HL-60 (cell line): ENCODE results near the gene PSMD12.

Source experiments
- GABPA ChIP-seq: IDR thresholded peaks from 2 replicates; pipeline ENCODE4 v1.6.1; 2012; ENCODE audit warnings: low read depth
- POLR2AphosphoS5 ChIP-seq: IDR thresholded peaks from 2 replicates; pipeline ENCODE4 v1.6.1; 2012; ENCODE audit warnings: low read depth
- SPI1 ChIP-seq: IDR thresholded peaks from 2 replicates; pipeline ENCODE4 v1.6.1; 2012; ENCODE audit warnings: low read depth, mild to moderate bottlenecking, borderline replicate concordance
- TF ChIP-seq, protein P1 (sequence below): IDR thresholded peaks from one replicate; pipeline ENCODE4 v1.5.1; 2011; ENCODE audit warnings: low read length, control low read depth, inconsistent platforms; ENCODE audit not compliant: insufficient read depth
- TF ChIP-seq, protein P2 (sequence below): IDR thresholded peaks from 2 replicates; pipeline ENCODE4 v1.6.1; 2012; ENCODE audit warnings: low read depth; ENCODE audit not compliant: insufficient replicate concordance

GRCh38 chr17:67362173-67362572 lies 4.2 kb downstream of the PSMD12 start:
- TF ChIP-seq, protein P1, sequence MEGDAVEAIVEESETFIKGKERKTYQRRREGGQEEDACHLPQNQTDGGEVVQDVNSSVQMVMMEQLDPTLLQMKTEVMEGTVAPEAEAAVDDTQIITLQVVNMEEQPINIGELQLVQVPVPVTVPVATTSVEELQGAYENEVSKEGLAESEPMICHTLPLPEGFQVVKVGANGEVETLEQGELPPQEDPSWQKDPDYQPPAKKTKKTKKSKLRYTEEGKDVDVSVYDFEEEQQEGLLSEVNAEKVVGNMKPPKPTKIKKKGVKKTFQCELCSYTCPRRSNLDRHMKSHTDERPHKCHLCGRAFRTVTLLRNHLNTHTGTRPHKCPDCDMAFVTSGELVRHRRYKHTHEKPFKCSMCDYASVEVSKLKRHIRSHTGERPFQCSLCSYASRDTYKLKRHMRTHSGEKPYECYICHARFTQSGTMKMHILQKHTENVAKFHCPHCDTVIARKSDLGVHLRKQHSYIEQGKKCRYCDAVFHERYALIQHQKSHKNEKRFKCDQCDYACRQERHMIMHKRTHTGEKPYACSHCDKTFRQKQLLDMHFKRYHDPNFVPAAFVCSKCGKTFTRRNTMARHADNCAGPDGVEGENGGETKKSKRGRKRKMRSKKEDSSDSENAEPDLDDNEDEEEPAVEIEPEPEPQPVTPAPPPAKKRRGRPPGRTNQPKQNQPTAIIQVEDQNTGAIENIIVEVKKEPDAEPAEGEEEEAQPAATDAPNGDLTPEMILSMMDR = no peak
- TF ChIP-seq, protein P2, sequence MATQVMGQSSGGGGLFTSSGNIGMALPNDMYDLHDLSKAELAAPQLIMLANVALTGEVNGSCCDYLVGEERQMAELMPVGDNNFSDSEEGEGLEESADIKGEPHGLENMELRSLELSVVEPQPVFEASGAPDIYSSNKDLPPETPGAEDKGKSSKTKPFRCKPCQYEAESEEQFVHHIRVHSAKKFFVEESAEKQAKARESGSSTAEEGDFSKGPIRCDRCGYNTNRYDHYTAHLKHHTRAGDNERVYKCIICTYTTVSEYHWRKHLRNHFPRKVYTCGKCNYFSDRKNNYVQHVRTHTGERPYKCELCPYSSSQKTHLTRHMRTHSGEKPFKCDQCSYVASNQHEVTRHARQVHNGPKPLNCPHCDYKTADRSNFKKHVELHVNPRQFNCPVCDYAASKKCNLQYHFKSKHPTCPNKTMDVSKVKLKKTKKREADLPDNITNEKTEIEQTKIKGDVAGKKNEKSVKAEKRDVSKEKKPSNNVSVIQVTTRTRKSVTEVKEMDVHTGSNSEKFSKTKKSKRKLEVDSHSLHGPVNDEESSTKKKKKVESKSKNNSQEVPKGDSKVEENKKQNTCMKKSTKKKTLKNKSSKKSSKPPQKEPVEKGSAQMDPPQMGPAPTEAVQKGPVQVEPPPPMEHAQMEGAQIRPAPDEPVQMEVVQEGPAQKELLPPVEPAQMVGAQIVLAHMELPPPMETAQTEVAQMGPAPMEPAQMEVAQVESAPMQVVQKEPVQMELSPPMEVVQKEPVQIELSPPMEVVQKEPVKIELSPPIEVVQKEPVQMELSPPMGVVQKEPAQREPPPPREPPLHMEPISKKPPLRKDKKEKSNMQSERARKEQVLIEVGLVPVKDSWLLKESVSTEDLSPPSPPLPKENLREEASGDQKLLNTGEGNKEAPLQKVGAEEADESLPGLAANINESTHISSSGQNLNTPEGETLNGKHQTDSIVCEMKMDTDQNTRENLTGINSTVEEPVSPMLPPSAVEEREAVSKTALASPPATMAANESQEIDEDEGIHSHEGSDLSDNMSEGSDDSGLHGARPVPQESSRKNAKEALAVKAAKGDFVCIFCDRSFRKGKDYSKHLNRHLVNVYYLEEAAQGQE = no peak
- TF ChIP-seq POLR2AphosphoS5 = no peak
- TF ChIP-seq SPI1 = no peak
- TF ChIP-seq GABPA = no peak
